Body of pancreas (tissue), 4 donors: Measurements from ENCODE around the gene PGM1.
A peak's percentile ranks its signal among the peaks of the same experiment; 100 is the strongest.

Experiments used
- CTCF ChIP-seq, 7 experiments: fragments of 450-650 bp in 4 of 7; fragments of 200-600 bp in 3 of 7; sonication (generic) in 3 of 7; IDR thresholded peaks; one replicate each; pipeline ENCODE4 v1.5.1; 2016 to 2019; ENCODE audit warnings: antibody characterized with exemption in 7 of 7
- POLR2A ChIP-seq, 3 donors: fragments of 450-650 bp; IDR thresholded peaks; one replicate each; pipeline ENCODE4 v1.6.1; 2016; ENCODE audit warnings: antibody characterized with exemption in 3 of 3, mild to moderate bottlenecking in 2 of 3

GRCh38 chr1:63593303-63593885 is at the start of gene PGM1:
- TF ChIP-seq CTCF (IDR thresholded peaks at IDR 0.05) (no peak), POLR2A (IDR thresholded peaks at IDR 0.05) (peak; percentile 48 to 78 (median 77))
